CD4-positive, alpha-beta T cell (primary cell): Measurements from ENCODE around the gene MEIS1. TPM values are rescaled to one million over a fixed set of nuclear protein-coding genes. Genes with fewer than 3 reads are reported as not detected.

Experiments
- ATAC-seq: fragments of 200-7000 bp; cut with Tn5 transposase; one replicate; pipeline ENCODE4 v1.10.0; 2022; ENCODE audit warnings: mild to moderate bottlenecking; ENCODE audit not compliant: poor library complexity
- CTCF ChIA-PET: fragments of 350-600 bp; sonication (Branson Sonifier 250); formaldehyde crosslinking; loops from one replicate; lab custom pipeline; 2021; ENCODE audit warnings: antibody characterized with exemption, inconsistent platforms; lab: Charles Lee
- POLR2A ChIA-PET: fragments of 350-600 bp; sonication (Branson Sonifier 250); formaldehyde crosslinking; loops from one replicate; lab custom pipeline; 2021; ENCODE audit warnings: antibody characterized with exemption, inconsistent platforms; lab: Charles Lee
- DNase-seq, 14 experiments: peaks; one replicate each; pipeline ENCODE4 v3.0.0-alpha.2; 2013 to 2020; ENCODE audit warnings: mixed read lengths in 2 of 14
- H3K27ac ChIP-seq, 2 donors: one replicate each; pipeline versions ENCODE4 v1.5.1 to v1.7.0; 2013; ENCODE audit warnings: low read length in 2 of 2, low read depth in 1 of 2, mild to moderate bottlenecking in 1 of 2
- H3K27me3 ChIP-seq, 2 experiments: 1 replicate in 1 of 2; 2 replicates in 1 of 2; pipeline versions ENCODE4 v1.6.1 to v1.7.0; 2013; ENCODE audit warnings: low read length in 2 of 2, control low read depth in 1 of 2, mild to moderate bottlenecking in 1 of 2, moderate library complexity in 1 of 2; ENCODE audit not compliant: insufficient read depth in 2 of 2, control insufficient read depth in 1 of 2
- H3K36me3 ChIP-seq: one replicate; pipeline ENCODE4 v1.6.1; 2013; ENCODE audit warnings: low read length, control low read depth; ENCODE audit not compliant: insufficient read depth
- H3K4me1 ChIP-seq: one replicate; pipeline ENCODE4 v1.6.1; 2013; ENCODE audit warnings: low read length, control low read depth; ENCODE audit not compliant: insufficient read depth
- H3K4me3 ChIP-seq: one replicate; pipeline ENCODE4 v1.5.1; 2013; ENCODE audit warnings: mild to moderate bottlenecking, low read length, moderate library complexity
- H3K9me3 ChIP-seq, 2 experiments: 1 replicate in 1 of 2; 2 replicates in 1 of 2; pipeline versions ENCODE4 v1.6.1 to v1.7.0; 2013; ENCODE audit warnings: low read length in 2 of 2, mild to moderate bottlenecking in 2 of 2, control low read depth in 1 of 2, moderate library complexity in 1 of 2; ENCODE audit not compliant: control insufficient read depth in 1 of 2, insufficient read depth in 1 of 2
- H3K27ac Mint-ChIP-seq: one replicate; pipeline ENCODE4 v1.8.0; 2020; ENCODE audit warnings: mixed read lengths
- H3K27me3 Mint-ChIP-seq: one replicate; pipeline ENCODE4 v1.8.0; 2021; ENCODE audit warnings: mixed read lengths
- H3K36me3 Mint-ChIP-seq: one replicate; pipeline ENCODE4 v1.8.0; 2021; ENCODE audit warnings: low read depth, mixed read lengths
- H3K4me1 Mint-ChIP-seq: one replicate; pipeline ENCODE4 v1.8.0; 2021; ENCODE audit warnings: low read depth, mixed read lengths
- H3K4me3 Mint-ChIP-seq: one replicate; pipeline ENCODE4 v1.8.0; 2020; ENCODE audit warnings: mild to moderate bottlenecking, mixed read lengths
- H3K9me3 Mint-ChIP-seq: one replicate; pipeline ENCODE4 v1.8.0; 2020; ENCODE audit warnings: mixed read lengths
- intact Hi-C, 2 experiments: fragments of 100-400 bp; cut with DNase I in 1 of 2; cut with micrococcal nuclease in 1 of 2; formaldehyde crosslinking; loops; one replicate each; pipeline versions ENCODE4 v1.15.1 to v1.9.0; 2023 to 2025; cut with DNase I, micrococcal nuclease
- total RNA-seq, 174 experiments: library from RNA in 2 of 174; stranded (reverse) in 2 of 174; gene quantifications; one replicate each; pipeline ENCODE4 v1.2.3 and lab custom pipeline; 2021 to 2026
- TF ChIP-seq, protein P1 (sequence below): fragments of 200-600 bp; IDR thresholded peaks from one replicate; pipeline ENCODE4 v1.8.0; 2022; ENCODE audit warnings: antibody characterized with exemption, mild to moderate bottlenecking

MEIS1 gene
- total RNA-seq, 2 experiments from 2014 or later = not detected

GRCh38 chr2:66445925-66446871 lies 11.3 kb downstream of the MEIS1 start:
- no peaks in the 10 kb centered on the region for H3K36me3 Mint-ChIP-seq
- H3K36me3 ChIP-seq = no peaks in the 10 kb centered on the region
- H3K27me3 Mint-ChIP-seq = peaks cover 54% of the 10 kb centered on the region
- ATAC-seq (no peak), DNase-seq (no peak)
- H3K27me3 ChIP-seq = peaks cover 34 to 67% of the 10 kb centered on the region in 2 experiments
- ChIA-PET CTCF (no interaction called here), POLR2A (no interaction called here)
- no peak overlapping the region for H3K4me3 Mint-ChIP-seq
- H3K9me3 Mint-ChIP-seq = no peaks in the 10 kb centered on the region
- TF ChIP-seq, protein P1, sequence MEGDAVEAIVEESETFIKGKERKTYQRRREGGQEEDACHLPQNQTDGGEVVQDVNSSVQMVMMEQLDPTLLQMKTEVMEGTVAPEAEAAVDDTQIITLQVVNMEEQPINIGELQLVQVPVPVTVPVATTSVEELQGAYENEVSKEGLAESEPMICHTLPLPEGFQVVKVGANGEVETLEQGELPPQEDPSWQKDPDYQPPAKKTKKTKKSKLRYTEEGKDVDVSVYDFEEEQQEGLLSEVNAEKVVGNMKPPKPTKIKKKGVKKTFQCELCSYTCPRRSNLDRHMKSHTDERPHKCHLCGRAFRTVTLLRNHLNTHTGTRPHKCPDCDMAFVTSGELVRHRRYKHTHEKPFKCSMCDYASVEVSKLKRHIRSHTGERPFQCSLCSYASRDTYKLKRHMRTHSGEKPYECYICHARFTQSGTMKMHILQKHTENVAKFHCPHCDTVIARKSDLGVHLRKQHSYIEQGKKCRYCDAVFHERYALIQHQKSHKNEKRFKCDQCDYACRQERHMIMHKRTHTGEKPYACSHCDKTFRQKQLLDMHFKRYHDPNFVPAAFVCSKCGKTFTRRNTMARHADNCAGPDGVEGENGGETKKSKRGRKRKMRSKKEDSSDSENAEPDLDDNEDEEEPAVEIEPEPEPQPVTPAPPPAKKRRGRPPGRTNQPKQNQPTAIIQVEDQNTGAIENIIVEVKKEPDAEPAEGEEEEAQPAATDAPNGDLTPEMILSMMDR = no peak
- peaks cover 0 to 29% of the 10 kb centered on the region in 2 experiments for H3K9me3 ChIP-seq
- H3K4me1 Mint-ChIP-seq = no peaks in the 10 kb centered on the region
- no peaks in the 10 kb centered on the region for H3K4me1 ChIP-seq
- H3K4me3 ChIP-seq = no peak overlapping the region
- H3K27ac ChIP-seq = no peak overlapping the region
- intact Hi-C loops = no loop called here
- no peak overlapping the region for H3K27ac Mint-ChIP-seq

DNA sequence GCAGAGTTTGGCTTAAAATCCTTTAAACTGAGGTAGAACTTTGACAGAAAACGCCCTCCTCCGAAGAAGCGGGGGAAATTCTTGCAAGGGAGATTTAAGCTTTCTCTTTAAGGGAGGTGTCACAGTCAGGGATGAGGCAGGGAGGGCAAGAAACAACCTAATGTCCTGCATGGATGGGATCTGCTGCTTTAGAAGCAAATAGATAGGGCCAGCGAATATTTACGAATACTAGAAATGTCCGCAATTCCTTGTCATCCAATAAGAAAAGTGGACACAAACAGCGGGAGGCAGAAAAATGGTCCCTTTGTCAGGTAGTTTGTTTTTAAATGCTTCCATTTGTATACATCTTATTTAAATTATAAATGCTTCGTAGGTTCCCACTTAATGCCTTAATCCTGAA lies 12.0 kb downstream of the MEIS1 start:
- intact Hi-C loops = no loop called here
- Histone ChIP-seq H3K9me3 (peaks cover 0 to 29% of the 10 kb centered on the region in 2 experiments), H3K27ac (no peak overlapping the region), H3K36me3 (no peaks in the 10 kb centered on the region), H3K4me3 (no peak overlapping the region), H3K4me1 (no peaks in the 10 kb centered on the region), H3K27me3 (peaks cover 27 to 60% of the 10 kb centered on the region in 2 experiments)
- no peak overlapping the region for H3K27ac Mint-ChIP-seq
- no peaks in the 10 kb centered on the region for H3K4me1 Mint-ChIP-seq
- ChIA-PET POLR2A (no interaction called here), CTCF (no interaction called here)
- H3K27me3 Mint-ChIP-seq = peaks cover 47% of the 10 kb centered on the region
- no peaks in the 10 kb centered on the region for H3K36me3 Mint-ChIP-seq
- no peaks in the 10 kb centered on the region for H3K9me3 Mint-ChIP-seq
- ATAC-seq (no peak), DNase-seq (no peak)
- TF ChIP-seq, protein P1 = no peak
- H3K4me3 Mint-ChIP-seq = no peak overlapping the region

DNA sequence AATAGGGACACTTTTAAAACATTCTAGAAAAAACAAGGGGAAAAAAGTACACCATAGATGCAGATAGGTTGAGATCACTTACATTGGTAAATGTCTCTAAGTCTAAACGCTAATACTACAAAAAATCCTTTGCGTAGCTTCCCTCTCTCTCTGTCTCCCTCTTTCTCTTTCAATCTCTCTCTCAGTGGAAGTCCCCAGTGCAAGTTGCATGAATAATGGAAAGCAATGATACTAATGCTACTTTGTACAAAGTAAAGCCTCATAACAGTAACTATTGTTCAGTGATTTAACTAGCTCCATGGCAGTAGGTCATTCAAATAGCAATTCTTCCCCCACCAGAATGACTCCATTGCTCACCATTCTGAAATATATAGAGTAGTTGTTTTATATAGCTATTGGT lies 12.8 kb downstream of the MEIS1 start:
- Mint-ChIP-seq H3K4me1 (no peaks in the 10 kb centered on the region), H3K27ac (no peak overlapping the region), H3K9me3 (no peaks in the 10 kb centered on the region), H3K4me3 (no peak overlapping the region), H3K27me3 (peaks cover 41% of the 10 kb centered on the region), H3K36me3 (no peaks in the 10 kb centered on the region)
- Histone ChIP-seq H3K9me3 (peaks cover 0 to 29% of the 10 kb centered on the region in 2 experiments), H3K4me1 (no peaks in the 10 kb centered on the region), H3K4me3 (no peak overlapping the region), H3K27ac (no peak overlapping the region), H3K36me3 (no peaks in the 10 kb centered on the region), H3K27me3 (peaks cover 26 to 56% of the 10 kb centered on the region in 2 experiments)
- ChIA-PET CTCF (no interaction called here), POLR2A (no interaction called here)
- no peak for ATAC-seq
- TF ChIP-seq, protein P1 = no peak
- intact Hi-C loops = no loop called here
- no peak for DNase-seq
